Activated CD4-positive, CD25-positive, alpha-beta regulatory T cell treated with anti-CD3 and anti-CD28 coated beads, Interleukin-2, amount 50 U/mL, for 72 hours (primary cell): Measurements from ENCODE around the gene MYH15.
"Not testable (repeated sequence)": the region's sequence is repeated elsewhere in the genome, so short reads cannot be mapped to it uniquely, and the experiment has no call there.

ENCODE experiments used
- DNase-seq: peaks from one replicate; pipeline ENCODE4 v3.0.0; 2021

MYH15 gene

DNA sequence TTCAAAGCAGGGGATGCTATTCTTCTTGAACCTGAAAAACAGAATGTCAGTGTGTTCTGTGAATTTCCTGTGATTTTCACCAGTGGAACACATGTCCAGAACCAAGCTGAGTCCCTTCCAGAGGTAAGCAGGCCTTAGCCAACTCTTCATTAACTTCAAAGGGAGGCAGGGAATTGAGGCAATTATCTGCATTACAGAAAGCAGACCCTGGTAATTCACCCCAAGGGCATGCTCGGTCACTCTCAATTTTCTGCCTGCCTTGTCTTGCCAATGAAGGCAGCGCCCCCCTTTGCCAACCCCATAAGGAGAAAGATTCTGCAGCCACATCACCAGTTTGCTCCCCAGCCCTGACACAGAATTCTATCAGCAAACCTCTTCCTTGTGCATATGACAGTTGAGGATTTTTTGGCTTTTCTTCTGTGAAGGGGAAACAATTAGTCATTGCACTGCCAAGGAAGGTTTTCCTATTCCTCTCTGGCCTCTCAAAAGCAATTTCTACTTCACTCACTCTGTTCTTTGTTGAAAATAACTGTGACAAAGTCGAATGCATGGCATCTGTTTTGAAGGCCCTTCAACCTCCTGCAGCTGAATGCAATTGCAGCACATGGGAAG is 128.8 kb downstream of the MYH15 start:
- DNase-seq: no peak

DNA sequence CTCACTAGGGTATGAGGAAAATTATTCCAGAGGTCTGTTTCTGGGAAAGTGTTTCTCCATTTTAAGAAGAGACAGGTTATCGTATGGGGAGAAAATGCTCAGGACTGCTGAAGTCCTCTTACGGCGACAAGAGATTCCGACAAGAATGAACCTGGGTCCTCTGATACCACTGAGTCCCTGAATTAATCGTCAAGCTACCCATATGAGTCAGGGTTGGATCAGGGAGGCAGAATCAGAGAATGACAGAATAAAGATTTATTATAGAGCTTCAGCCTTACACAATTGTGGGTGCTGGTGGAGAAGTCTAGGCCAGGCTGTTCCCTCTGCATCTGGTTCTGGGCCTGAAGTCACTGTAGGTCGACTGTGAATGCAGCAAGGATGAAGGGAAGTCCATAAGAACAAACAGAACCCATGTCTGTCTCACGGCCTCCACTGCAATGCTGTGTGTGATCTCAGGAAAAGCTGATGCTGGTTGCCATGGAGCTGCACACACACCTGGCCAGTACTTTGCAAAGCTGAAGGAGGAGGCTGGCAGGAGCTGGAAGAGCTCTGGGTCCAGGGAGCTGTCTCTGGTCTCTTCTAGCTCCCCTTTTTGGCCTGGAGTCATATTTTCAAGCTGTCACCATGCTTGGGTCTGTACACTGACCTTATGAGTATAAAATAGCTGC is 130.1 kb downstream of the MYH15 start:
- DNase-seq: no peak

DNA sequence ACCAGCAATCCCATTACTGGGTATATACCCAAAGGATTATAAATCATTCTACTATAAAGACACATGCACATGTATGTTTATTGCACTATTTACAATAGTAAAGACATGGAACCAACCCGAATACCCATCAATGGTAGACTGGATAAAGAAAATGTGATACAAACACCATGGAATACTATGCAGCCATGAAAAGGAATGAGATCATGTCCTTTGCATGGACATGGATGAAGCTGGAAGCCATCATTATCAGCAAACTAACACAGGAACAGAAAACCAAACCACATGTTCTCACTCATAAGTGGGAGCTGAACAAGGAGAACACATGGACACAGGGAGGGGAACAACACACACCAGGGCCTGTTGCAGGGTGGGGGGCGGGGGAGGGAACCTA is 131.4 kb downstream of the MYH15 start:
- DNase-seq: not testable (repeated sequence)

DNA sequence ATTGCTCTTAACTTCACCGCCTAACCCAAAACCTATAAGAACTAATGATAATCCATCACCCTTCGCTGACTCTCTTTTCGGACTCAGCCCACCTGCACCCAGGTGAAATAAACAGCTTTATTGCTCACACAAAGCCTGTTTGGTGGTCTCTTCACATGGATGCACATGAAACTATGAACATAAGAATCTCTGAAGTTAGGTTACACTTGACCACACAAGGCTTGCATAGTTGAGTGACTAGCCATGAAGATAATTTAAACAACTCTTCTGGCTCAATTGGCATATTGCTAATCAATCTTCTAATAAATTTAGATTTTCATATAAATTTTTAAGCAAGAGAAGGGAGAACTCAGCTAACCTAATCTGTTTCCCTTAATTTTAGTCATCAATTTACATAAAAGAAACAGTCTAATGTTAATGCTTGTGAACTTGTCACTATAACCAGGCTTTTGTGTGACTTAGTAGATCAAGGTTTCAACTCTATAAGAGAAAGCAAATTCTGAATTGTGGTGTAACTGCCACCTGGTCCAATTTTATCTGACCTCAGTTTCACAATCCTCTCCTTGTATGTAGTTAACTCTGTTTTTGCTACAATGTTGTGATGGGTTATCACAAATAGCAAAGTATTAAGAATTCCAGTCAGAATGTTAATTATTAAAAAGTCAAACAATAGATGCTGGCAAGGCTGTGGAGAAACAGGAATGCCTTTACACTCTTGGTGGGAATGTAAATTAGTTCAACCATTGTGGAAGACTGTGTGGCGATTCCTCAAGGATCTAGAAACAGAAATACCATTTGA is 132.0 kb downstream of the MYH15 start:
- no peak for DNase-seq

DNA sequence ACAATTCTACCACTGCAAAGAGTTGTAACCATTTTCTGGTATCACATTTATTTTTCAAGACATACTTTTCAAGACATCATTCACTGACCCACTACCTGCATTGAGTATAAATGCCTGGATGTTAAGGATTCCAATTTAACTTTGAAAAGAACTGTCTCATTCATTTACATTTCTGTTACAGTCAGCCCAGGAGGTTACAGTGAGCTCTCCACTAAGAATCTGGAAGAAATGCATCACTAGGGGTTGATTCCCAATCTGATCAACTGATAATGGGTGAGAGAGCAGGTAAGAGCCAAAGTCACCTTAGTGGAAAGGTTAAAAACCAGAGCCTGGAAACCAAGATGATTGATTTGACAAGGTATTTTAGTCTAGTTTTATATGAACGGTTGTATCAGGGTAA is 133.0 kb downstream of the MYH15 start:
- DNase-seq: no peak

DNA sequence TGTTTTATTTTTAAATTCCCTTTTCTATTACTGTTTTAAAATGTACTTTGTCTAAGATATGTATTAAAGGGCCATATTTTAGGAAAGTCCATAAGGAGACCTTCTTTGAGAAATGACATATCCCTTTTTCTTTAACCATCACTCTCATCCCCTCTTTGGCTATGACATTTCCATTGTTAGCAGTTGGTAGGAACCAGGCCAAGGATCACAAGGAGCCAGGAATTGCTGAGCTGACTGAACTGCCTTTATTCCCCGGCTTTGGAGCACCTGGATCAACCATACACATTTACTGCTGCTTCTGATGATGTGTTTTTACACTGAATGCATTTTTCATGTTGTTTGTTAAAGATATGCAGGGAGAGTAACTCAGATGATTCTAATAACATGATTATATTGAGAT is 134.4 kb downstream of the MYH15 start:
- no peak for DNase-seq

DNA sequence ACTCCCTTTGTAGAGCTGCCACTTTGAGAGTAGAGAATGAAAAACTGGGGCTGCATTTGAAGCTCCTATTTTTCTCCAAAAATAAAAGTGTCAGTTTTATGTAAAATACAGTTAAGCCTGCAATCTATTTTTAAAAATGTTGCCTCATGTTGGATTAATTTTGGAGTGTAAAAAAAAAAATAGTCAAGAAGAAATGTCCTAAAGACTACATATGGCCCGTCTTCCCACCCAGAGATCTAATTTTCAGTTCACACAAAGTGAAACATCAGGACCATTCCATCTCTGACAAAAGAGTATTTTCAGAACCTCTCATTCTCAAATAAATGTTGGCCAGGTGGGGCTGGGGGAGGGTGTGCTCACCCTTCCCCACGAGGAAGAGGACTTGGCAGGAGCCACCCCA is 151.4 kb downstream of the MYH15 start:
- no peak for DNase-seq

DNA sequence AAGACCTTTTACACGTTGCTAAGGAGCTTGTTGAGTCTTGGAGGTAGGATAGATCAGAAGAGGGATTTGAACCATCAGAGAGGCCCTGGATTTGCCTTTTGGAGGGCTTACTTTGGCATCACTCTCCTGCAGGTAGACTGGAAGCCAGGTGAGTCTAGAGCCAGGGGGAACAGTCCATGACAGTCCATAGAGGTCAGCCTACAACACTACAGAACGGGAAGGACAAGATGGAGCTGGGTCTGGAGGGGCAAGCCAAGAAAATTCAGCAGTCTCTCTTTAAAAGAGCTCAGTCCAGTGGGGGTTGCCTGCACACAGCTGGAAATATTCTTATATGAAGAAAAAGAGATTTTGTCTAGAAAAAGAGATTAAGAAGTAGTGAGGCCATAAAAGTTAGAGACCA is 153.4 kb downstream of the MYH15 start:
- DNase-seq: no peak

DNA sequence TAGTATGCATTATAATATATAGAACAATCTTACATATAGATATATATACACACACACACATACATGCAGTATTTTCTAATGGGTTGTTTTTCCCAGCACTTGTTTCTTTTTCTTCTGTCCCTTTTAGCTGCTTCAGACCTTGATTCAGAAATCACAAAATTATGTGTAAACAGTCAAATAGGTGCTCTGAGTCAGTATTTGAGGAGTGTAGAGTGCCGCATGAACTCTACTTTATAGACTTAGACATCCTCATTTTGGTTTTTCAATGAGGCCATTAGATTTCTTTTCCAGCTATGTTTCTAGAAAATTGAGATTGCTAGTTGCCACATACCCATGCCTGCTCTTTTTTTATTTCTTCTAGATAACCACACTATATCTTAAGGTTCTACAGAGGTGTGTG is 155.8 kb downstream of the MYH15 start:
- DNase-seq: no peak

DNA sequence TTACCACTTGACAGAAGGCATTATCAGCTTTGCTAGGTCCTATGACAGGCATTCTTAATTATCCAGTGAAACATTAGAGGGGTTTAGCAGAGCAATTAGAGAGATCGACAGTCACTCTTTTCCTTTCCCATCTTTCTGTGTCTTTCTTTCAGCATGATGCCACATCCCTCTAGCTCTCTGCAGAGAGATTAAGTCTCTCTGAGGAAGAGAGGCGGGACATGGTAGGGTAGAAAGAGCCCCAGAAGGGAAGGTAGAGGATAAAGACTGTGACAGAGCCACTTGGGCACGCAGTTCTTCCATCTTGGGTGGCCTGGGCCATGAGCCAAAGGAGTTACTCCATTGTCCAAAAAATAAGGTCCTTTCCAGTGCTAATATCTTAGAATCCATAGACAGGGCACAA is 158.2 kb downstream of the MYH15 start:
- DNase-seq: no peak

DNA sequence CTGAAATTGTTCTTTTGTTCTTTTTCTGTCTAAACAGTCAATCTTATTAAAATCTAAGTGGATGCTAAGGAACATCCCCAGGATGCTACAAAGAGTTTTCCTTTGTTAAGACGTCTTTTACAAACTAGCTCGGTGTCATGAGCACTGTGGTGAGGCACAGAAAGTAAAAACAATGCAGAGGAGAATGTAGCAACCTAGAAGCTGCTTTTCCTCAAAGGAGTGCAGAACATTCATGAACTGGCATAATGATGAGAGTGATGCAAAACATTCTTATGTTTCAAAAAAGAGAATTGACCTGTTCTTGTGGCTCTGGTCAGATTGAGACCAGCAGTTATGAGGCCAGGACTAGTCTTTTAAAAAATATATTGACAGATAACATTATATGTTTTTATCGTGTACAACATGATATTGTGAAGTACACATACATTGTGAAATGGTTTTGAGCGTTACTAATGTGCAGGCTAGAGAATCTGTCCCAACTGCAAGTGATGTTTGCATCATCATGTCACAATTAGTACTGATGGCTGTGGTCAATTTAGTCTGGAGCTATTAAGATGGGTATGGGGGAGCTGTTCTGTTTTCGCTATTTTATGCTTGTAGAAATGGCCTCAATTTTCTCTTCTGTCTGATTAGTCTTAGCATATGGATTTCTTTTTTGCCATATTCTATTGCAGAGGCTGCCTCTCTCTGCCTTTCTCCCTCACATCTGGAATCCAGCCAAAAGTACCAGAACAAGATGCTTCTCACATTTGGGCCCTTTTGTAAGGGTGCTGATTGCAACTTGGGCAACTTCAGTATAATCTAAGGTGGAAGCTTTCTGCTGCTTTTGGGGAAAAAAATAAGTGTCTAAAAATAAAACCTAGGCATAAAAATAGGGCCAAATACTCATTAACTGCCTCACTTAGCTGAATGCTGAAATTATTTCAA is 163.8 kb downstream of the MYH15 start:
- no peak for DNase-seq

DNA sequence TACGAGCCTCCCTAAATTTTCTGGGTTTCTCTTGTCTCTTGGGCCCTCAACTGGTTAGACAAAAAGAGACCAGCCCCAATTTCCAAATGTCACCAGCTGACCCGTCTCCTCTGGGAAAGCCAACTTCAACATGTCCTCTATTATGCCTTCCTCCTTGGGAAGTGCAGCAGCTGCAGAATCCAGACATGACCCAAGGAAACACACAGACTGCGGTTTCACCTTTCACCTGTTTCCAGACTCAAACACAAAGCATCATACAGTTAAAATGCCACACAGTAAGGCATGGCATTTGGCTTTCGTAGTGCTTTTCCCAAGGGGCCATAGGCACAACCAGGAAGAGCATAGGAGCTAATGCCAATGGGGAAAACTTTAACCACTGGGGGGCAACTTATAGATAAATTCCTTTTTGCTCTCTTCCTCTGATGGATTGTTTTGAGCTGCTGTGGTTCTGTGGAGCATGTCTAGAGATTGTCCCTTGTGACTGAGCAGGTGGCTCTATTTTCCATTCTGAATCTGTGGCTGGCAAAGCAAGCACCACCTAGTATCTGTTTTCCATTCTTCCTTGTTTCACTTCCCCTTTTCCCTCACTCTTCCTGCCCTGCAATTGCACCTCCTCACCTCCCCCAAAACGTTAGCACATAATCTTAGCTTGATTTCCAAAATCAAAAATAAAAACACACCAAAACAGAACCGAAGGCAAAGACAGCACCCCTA is 164.7 kb downstream of the MYH15 start:
- no peak for DNase-seq

DNA sequence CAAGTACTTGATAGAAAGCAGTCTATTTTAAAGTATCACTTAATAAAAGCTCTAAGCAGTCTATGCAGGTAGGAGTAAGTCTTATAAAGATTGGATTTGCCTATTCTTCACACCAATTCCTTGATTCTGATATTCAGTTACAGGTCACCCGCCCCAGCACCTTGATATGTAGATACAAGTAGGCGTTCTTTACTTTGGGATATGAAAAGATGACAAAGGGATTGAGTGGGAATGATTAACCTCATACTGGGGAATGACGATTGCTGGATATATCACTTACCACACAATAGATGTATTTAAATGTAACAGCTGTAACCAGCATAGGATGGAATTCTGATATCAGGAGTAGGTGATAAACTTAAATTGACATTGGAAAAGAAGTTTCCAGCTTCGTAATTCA is 166.9 kb downstream of the MYH15 start:
- no peak for DNase-seq

DNA sequence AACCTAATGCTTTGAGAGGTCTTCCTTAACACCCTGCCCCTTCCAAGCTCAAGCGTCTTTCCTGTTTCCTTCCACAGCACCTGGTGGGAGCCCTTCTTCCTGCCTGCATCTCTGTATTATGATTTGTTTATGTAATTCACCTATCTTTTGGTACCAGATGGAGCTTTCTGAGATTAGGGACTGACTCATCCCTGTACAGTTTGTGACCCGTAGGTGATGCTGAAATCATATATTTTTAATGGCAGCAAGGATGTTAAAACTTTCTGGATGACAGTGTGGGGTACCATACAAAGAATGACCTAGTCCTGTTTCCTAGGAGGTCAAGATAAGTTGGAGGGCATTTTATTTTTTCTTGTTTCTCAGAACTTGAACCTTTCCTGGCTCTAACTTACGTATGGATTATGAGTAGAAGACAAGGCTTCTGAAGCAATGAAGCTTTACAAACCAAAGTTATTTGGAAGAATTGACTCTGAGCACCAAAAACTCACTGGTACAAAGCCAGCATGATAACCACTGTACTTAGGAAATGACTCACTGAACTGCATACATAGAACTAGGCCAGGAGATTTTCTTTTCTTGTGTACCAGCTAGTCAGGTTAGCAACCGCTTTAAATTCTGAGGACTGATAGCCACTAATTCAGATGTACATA is 167.4 kb downstream of the MYH15 start:
- DNase-seq: no peak

DNA sequence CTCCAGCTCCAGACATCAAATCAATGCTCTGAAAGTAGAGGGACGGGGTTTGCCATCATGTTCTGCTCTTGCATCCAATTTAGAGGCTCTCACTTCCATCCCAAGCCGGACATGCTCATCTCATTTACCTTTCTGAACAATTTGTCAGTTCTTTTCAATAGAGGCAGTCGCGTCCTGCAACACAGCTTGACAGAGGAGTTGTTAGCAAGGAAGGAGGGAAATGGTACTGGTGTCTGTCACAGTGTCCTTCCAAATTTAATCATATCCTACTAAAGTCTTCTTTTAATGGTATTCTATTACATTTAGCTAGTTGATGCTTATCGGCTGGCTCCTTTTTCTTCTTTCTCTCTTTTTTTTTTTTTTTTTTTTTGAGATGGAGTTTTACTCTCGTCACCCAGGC is 168.5 kb downstream of the MYH15 start:
- DNase-seq: no peak

DNA sequence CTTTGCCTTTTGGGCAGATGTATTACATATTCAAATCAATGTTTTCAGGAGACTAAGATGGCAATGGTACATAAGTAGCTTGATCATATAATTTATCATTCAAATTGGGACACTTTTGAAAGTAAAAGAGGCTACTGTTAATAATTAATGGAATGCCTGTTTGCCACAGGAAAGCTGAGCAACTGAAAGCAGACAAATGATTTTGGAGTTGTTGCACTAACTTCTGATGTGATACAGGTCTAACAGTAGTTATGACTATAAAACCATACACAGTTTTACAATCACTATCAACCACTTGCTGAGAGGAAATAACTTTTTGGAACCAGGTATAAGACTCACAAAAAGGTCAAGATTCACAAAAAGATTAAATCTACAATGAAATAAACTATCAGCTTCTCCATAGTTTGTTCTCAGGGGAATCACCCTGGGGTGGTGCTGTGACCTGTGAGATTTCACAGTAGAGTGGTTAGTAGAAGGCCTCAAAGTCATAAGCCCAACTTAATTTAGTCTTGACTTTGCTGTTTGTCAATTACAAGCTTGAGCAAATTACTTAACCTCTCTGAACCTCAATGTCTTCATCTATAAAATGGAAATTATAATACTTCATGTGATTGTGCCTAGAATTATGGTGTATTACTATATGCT is 171.4 kb downstream of the MYH15 start:
- DNase-seq: no peak

DNA sequence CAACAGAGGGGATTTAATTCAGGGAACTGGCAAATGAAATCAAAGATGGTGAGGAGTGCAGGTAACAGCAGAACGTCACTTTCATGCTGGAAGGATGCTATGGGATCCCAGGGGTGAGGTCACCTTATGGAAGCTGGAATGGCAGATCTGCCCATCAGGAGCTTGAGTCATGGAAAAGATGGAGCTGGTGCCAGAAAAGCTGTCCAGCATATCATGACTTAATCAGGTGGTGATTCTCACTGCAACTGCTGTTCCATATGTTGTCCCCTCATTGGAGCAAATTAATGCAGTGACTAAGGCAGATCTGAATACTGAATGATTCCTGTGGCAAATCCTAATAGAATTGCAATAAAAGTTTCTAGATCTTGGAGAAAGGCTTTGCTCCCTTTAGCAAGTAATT is 175.7 kb downstream of the MYH15 start:
- no peak for DNase-seq

DNA sequence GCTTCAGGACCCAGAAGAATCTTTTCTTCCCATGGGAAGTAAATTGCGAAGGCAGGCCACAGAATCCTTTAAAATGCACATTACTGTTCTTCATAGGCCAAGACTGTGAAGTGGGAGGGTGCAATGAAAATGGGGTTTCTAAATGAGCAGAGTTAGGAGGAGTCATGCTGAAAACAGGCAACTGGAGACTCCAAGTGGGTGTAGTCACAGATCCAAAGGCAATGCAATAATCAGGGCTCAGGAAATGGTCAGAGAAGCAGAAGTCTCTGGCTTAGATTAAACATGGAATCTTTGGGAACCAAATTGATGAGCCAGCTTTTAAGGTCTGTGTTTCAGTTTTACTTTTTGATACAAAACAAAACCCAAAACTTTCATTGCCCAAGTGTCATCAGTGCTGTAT is 176.4 kb downstream of the MYH15 start:
- DNase-seq: no peak

DNA sequence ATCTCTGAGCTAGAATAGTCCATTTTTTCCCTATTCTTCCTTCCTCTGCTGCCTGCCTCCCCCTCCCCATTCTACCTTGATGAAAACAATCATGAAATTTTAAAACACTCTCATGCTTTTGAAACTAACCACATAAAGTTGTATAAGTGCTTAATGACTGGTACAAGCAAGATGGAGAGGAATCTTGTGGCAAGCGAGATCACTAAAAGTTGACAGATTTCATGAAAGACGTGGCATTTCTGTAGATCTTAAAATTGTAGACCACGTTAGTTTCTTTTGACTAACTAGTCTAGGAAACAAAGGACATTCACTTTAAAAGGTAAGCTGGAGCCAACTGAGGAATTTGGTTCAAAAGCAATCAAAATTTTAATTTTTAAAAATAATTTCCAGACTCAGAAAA is 178.6 kb downstream of the MYH15 start:
- no peak for DNase-seq
